Mesenchymal stem cell (in vitro differentiated cells and primary cell): Measurements from ENCODE around the gene ANXA3.

Experiments used
- DNase-seq: peaks from one replicate; pipeline ENCODE4 v3.0.0-alpha.2; 2013
- H2AFZ ChIP-seq: one replicate; pipeline ENCODE4 v1.6.1; 2013; ENCODE audit warnings: low read depth, mild to moderate bottlenecking, control low read depth, inconsistent platforms, low read length, moderate library complexity
- H2AK5ac ChIP-seq: 2 replicates; pipeline ENCODE4 v1.6.1; 2013; ENCODE audit warnings: low read length, moderate library complexity, mild to moderate bottlenecking, inconsistent platforms; ENCODE audit not compliant: severe bottlenecking
- H2BK120ac ChIP-seq: one replicate; pipeline ENCODE4 v1.6.1; 2013; ENCODE audit warnings: low read depth, mild to moderate bottlenecking, inconsistent platforms, low read length, moderate library complexity
- H2BK12ac ChIP-seq, 2 experiments: one replicate each; pipeline ENCODE4 v1.6.1; 2013; ENCODE audit warnings: inconsistent platforms in 2 of 2, low read length in 2 of 2, mild to moderate bottlenecking in 2 of 2, moderate library complexity in 2 of 2, control low read depth in 1 of 2
- H2BK15ac ChIP-seq: one replicate; pipeline ENCODE4 v1.6.1; 2013; ENCODE audit warnings: mild to moderate bottlenecking, low read depth, inconsistent platforms; ENCODE audit not compliant: poor library complexity, severe bottlenecking
- H2BK5ac ChIP-seq: 2 replicates; pipeline ENCODE4 v1.6.1; 2013; ENCODE audit warnings: low read depth, mild to moderate bottlenecking, low read length, control low read depth, inconsistent platforms; ENCODE audit not compliant: poor library complexity, severe bottlenecking
- H3K14ac ChIP-seq, 2 experiments: one replicate each; pipeline ENCODE4 v1.6.1; 2013; ENCODE audit warnings: inconsistent platforms in 2 of 2, low read length in 2 of 2, control low read depth in 1 of 2, mild to moderate bottlenecking in 1 of 2, moderate library complexity in 1 of 2
- H3K18ac ChIP-seq, 2 experiments: one replicate each; pipeline ENCODE4 v1.6.1; 2013; ENCODE audit warnings: inconsistent platforms in 2 of 2, low read length in 2 of 2, control low read depth in 1 of 2, low read depth in 1 of 2, mild to moderate bottlenecking in 1 of 2
- H3K23ac ChIP-seq, 2 experiments: one replicate each; pipeline ENCODE4 v1.6.1; 2013; ENCODE audit warnings: inconsistent platforms in 2 of 2, low read length in 2 of 2, mild to moderate bottlenecking in 2 of 2, moderate library complexity in 2 of 2, control low read depth in 1 of 2
- H3K27ac ChIP-seq: 2 replicates; pipeline ENCODE4 v1.5.1; 2013; ENCODE audit warnings: mild to moderate bottlenecking, moderate library complexity, low read length, control low read depth, inconsistent platforms; ENCODE audit not compliant: poor library complexity, severe bottlenecking
- H3K27me3 ChIP-seq, 2 experiments: 2 replicates each; pipeline versions ENCODE4 v1.6.1 to v1.7.0; 2013; ENCODE audit warnings: low read length in 2 of 2, mild to moderate bottlenecking in 2 of 2, moderate library complexity in 2 of 2, control low read depth in 1 of 2, inconsistent platforms in 1 of 2; ENCODE audit not compliant: control insufficient read depth in 1 of 2, insufficient read depth in 1 of 2
- H3K36me3 ChIP-seq, 2 experiments: 2 replicates each; pipeline versions ENCODE4 v1.6.1 to v1.7.0; 2013; ENCODE audit warnings: low read length in 2 of 2, control low read depth in 1 of 2, inconsistent platforms in 1 of 2, low read depth in 1 of 2, mild to moderate bottlenecking in 1 of 2; ENCODE audit not compliant: insufficient read depth in 2 of 2, control insufficient read depth in 1 of 2
- H3K4ac ChIP-seq, 2 experiments: one replicate each; pipeline ENCODE4 v1.6.1; 2013; ENCODE audit warnings: inconsistent platforms in 2 of 2, low read length in 2 of 2, mild to moderate bottlenecking in 2 of 2, moderate library complexity in 2 of 2, control low read depth in 1 of 2, low read depth in 1 of 2
- H3K4me1 ChIP-seq: 2 replicates; pipeline ENCODE4 v1.6.1; 2013; ENCODE audit warnings: low read depth, low read length, control low read depth; ENCODE audit not compliant: control insufficient read depth, insufficient read depth
- H3K4me2 ChIP-seq: 2 replicates; pipeline ENCODE4 v1.6.1; 2013; ENCODE audit warnings: low read length, mild to moderate bottlenecking, inconsistent platforms; ENCODE audit not compliant: poor library complexity, severe bottlenecking
- H3K4me3 ChIP-seq, 2 experiments: 2 replicates each; pipeline versions ENCODE4 v1.5.1 to v1.7.0; 2013; ENCODE audit warnings: low read length in 2 of 2, mild to moderate bottlenecking in 2 of 2, control low read depth in 1 of 2, low read depth in 1 of 2; ENCODE audit not compliant: insufficient read depth in 1 of 2
- H3K79me1 ChIP-seq: replicated peaks from 2 replicates; pipeline ENCODE4 v1.6.1; 2013; ENCODE audit warnings: mild to moderate bottlenecking, control low read depth, low read length, inconsistent platforms; ENCODE audit not compliant: poor library complexity, severe bottlenecking
- H3K9ac ChIP-seq: 2 replicates; pipeline ENCODE4 v1.7.0; 2013; ENCODE audit warnings: mild to moderate bottlenecking, low read length, moderate library complexity
- H3K9me3 ChIP-seq: 2 replicates; pipeline ENCODE4 v1.7.0; 2013; ENCODE audit warnings: mild to moderate bottlenecking, low read length; ENCODE audit not compliant: control insufficient read depth
- H4K8ac ChIP-seq: one replicate; pipeline ENCODE4 v1.6.1; 2013; ENCODE audit warnings: inconsistent platforms, mild to moderate bottlenecking, low read length, moderate library complexity
- H4K91ac ChIP-seq: one replicate; pipeline ENCODE4 v1.6.1; 2013; ENCODE audit warnings: mild to moderate bottlenecking, low read length, inconsistent platforms
- WGBS: methylation state at CpG from one replicate; pipeline ENCODE4 v1.1.7; 2013; ENCODE audit warnings: mixed read lengths; 5-methylcytosine and 5-hydroxymethylcytosine counted together

The ANXA3 gene

GRCh38 chr4:78553529-78554060, 2.0 kb downstream of the ANXA3 start:
- Histone ChIP-seq H3K4ac (no peak overlapping the region), H3K27me3 (peaks cover 0 to 10% of the 10 kb centered on the region in 2 experiments), H2BK12ac (peak overlapping the region in 1 of 2 experiments; percentile 54), H4K91ac (no peak overlapping the region), H3K9ac (no peak overlapping the region), H3K4me3 (no peak overlapping the region), H4K8ac (no peak overlapping the region), H2BK15ac (no peak overlapping the region), H3K4me2 (no peak overlapping the region), H2AFZ (no peak overlapping the region), H3K23ac (no peak overlapping the region), H3K79me1 (peaks cover 6% of the 10 kb centered on the region), H3K36me3 (no peaks in the 10 kb centered on the region), H2AK5ac (peak overlapping the region; percentile 33), H3K18ac (no peak overlapping the region), H3K9me3 (no peaks in the 10 kb centered on the region), H2BK120ac (no peak overlapping the region), H2BK5ac (no peak overlapping the region), H3K27ac (no peak overlapping the region), H3K4me1 (peaks cover 7% of the 10 kb centered on the region), H3K14ac (no peak overlapping the region)
- DNase-seq = no peak

GRCh38 chr4:78556665-78557064, 5.1 kb downstream of the ANXA3 start:
- DNase-seq = no peak
- Histone ChIP-seq H2BK120ac (no peak overlapping the region), H4K8ac (no peak overlapping the region), H2BK5ac (no peak overlapping the region), H2BK15ac (no peak overlapping the region), H3K18ac (no peak overlapping the region), H3K27ac (no peak overlapping the region), H2AFZ (no peak overlapping the region), H3K36me3 (no peaks in the 10 kb centered on the region), H3K4ac (no peak overlapping the region), H4K91ac (no peak overlapping the region), H3K4me3 (no peak overlapping the region), H3K27me3 (peaks cover 0 to under 1% of the 10 kb centered on the region in 2 experiments), H3K79me1 (peaks cover 4% of the 10 kb centered on the region), H2BK12ac (no peak overlapping the region), H3K14ac (no peak overlapping the region), H3K4me2 (no peak overlapping the region), H3K9me3 (no peaks in the 10 kb centered on the region), H3K4me1 (peaks cover 8% of the 10 kb centered on the region), H3K23ac (no peak overlapping the region), H3K9ac (no peak overlapping the region), H2AK5ac (no peak overlapping the region)
- WGBS = 90% methylated on average over 3 of the region's 4 CpGs

GRCh38 chr4:78557841-78558240, 6.3 kb downstream of the ANXA3 start:
- Histone ChIP-seq H3K4me2 (no peak overlapping the region), H3K4me3 (no peak overlapping the region), H3K18ac (no peak overlapping the region), H3K4ac (no peak overlapping the region), H2BK12ac (no peak overlapping the region), H4K8ac (no peak overlapping the region), H3K79me1 (peaks cover 1% of the 10 kb centered on the region), H2BK5ac (no peak overlapping the region), H3K9ac (no peak overlapping the region), H3K36me3 (no peaks in the 10 kb centered on the region), H3K14ac (no peak overlapping the region), H3K9me3 (no peaks in the 10 kb centered on the region), H3K4me1 (peaks cover 5% of the 10 kb centered on the region), H2BK15ac (no peak overlapping the region), H2BK120ac (no peak overlapping the region), H3K27ac (no peak overlapping the region), H2AFZ (no peak overlapping the region), H2AK5ac (no peak overlapping the region), H4K91ac (no peak overlapping the region), H3K27me3 (no peaks in the 10 kb centered on the region), H3K23ac (no peak overlapping the region)
- 80% methylated on average over 1 of the region's 2 CpGs for WGBS
- DNase-seq = no peak

- H2AK5ac ChIP-seq = no peak overlapping the region
- H3K4me2 ChIP-seq = no peak overlapping the region
- H3K9me3 ChIP-seq = no peaks in the 10 kb centered on the region
- H3K4ac ChIP-seq = no peak overlapping the region
- DNase-seq = no peak
- no peak overlapping the region for H3K18ac ChIP-seq
- H3K4me3 ChIP-seq = no peak overlapping the region
- H4K91ac ChIP-seq = no peak overlapping the region
- peaks cover 3% of the 10 kb centered on the region for H3K4me1 ChIP-seq
- H3K36me3 ChIP-seq = no peaks in the 10 kb centered on the region
- no peak overlapping the region for H2BK15ac ChIP-seq
- H3K14ac ChIP-seq = no peak overlapping the region
- no peak overlapping the region for H2BK12ac ChIP-seq
- no peak overlapping the region for H4K8ac ChIP-seq
- H3K79me1 ChIP-seq = peaks cover 2% of the 10 kb centered on the region
- no peak overlapping the region for H3K27ac ChIP-seq
- 63% methylated on average over 1 of the region's 1 CpG for WGBS
- no peak overlapping the region for H2BK120ac ChIP-seq
- H3K9ac ChIP-seq = no peak overlapping the region
- no peaks in the 10 kb centered on the region for H3K27me3 ChIP-seq
- H2AFZ ChIP-seq = no peak overlapping the region
- no peak overlapping the region for H3K23ac ChIP-seq
- no peak overlapping the region for H2BK5ac ChIP-seq
These were observed 6.8 kb downstream of the ANXA3 start for GRCh38 chr4:78558410-78558809.
